Right ventricle myocardium inferior (tissue), 1 donor: ENCODE results near the gene GPATCH1. TPM values are rescaled to one million over a fixed set of nuclear protein-coding genes. Genes with fewer than 3 reads are reported as not detected.
"Not testable (repeated sequence)": the region's sequence is repeated elsewhere in the genome, so short reads cannot be mapped to it uniquely, and the experiment has no call there.

Experiments used
- ATAC-seq: fragments of 200-7000 bp; cut with Tn5 transposase; one replicate; pipeline ENCODE4 v1.9.1; 2020; ENCODE audit warnings: mild to moderate bottlenecking, moderate library complexity
- DNase-seq: peaks from one replicate; pipeline ENCODE4 v3.0.0; 2021; ENCODE audit errors: missing footprints
- intact Hi-C: fragments of 100-400 bp; cut with DNase I; formaldehyde crosslinking; loops from one replicate; pipeline ENCODE4 v1.11.0; 2022
- total RNA-seq: library from RNA; stranded (reverse); fragmentation: NEBNext Ultra II Directional; extraction: Animal tissue kit (Norgen Biotek cat#: 25700); gene quantifications from one replicate; pipeline ENCODE4 v1.2.1, GENCODE V29; 2021
- donor health status: DM: no; HTN: yes; CAD: no; lungs with severe emphysema.

Gene GPATCH1
- total RNA-seq, 1 donor from 2014 or later = 6.5 TPM

DNA sequence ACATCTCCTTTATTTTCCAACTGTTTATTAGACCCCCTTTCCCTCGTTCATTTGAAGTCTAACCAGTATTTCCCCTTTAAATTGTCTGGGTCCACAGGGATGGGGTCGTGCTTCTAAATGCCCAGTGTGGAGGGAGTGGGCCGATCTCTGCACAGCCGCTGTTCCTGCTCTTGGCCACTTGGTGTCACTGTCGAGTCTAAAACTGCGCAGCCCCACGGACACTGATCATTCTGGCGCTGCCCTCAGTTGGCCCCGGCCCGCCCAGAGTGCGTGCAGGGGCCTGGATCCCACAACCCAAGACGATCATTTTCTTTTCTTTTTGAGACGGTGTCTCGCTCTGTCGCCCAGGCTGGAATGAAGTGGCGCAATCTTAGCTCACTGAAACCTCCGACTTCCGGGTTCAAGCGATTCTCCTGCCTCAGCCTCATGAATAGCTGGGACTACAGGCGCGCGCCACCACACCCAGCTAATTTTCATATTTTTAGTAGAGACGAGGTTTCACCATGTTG, 63.0 kb downstream of the GPATCH1 start:
- DNase-seq = peak; percentile 76
- intact Hi-C loops = loop anchor here (2.0 to 10.0 kb wide), 2 partner anchors 39 to 261 kb away; no protein-coding TSS in a partner anchor
- peak; percentile 93 for ATAC-seq

DNA sequence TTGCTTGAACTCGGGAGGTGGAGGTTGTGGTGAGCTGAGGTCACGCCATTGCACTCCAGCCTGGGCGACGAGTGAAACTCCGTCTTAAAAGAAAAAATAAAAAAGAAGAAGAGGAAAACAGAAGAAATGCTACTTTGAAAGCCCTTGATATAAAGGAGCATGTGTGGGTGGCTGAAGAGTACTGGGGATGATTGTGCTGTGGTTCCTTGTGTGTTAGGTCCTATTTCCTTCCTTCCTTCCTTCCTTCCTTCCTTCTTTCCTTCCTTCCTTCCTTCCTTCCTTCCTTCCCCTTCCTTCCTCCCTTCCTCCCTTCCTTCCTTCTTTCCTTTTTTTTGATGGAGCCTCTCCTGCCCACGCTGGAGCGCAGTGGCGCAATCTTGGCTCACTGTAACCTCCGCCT, 65.2 kb downstream of the GPATCH1 start:
- ATAC-seq (no peak), DNase-seq (no peak)
- intact Hi-C loops = loop anchor here (10.0 kb wide), 1 partner anchor 259 kb away; no protein-coding TSS in a partner anchor

DNA sequence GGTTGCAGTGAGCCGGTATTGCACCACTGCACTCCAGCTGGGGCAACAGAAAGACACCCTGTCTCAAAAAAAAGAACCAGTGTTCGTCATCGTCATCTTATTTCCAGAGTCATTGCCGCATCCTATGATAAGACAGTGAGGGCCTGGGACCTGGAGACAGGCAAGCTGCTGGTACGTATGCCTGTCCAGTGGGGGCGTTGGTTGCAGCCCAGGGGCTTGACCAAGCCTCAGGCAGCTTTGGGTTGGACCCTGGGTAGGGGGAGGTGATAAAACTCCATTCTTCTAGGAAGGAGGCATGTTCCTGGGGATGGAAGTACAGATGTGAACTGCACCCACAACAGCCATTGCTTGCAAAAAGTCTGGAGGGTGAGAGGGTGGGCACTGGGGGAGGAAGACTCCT, 66.6 kb downstream of the GPATCH1 start:
- intact Hi-C loops = loop anchor here (10.0 kb wide), 1 partner anchor 257 kb away; no protein-coding TSS in a partner anchor
- ATAC-seq (no peak), DNase-seq (no peak)

DNA sequence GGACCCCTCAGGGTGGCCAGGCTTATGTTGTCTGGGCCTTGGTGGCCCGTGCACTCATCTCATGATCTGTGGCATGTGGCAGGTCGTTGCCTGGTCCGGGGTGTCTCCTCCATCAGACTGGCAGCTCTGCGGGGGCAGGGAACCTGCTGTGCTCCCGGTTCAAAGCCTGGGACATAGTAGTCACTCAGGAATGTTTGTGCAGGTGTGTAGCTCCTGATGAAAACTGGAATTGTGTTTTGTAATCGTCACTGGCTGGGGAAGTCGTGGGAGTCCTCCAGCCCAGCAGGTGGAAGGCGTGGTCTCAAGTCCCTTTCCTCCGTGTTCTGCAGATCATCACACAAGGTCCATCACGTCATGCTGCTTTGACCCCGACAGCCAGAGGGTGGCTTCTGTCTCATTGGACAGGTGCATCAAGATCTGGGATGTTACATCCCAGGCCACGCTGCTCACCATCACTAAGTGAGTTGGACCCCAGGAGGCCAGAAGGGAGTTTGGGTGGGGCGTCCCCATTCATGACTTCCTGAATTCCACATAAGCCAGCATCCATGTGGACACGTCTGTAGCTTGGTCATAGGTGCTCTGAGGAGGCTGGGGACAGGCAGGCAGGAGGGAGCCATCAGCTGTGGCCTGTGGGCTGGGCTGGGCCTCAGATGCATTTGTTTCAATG, 70.0 kb downstream of the GPATCH1 start:
- no peak for ATAC-seq
- DNase-seq = no peak
- intact Hi-C loops = no loop called here

DNA sequence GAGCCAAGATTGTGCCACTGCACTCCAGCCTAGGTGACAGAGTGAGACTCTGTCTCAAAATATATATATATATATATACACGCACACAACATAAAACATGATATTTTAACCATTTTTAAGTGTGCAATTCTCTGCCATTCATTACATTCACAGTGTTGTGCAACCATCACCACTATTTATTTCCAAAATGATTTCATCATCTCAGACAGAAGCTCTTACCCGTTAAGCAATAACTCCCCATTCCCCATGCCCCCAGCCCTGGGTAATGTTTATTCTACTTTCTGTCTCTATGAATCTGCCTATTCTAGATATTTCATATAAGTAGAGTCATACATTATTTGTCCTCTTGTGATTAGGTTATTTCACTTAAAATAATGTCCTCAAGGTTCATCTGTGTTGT, 71.2 kb downstream of the GPATCH1 start:
- no peak for DNase-seq
- no peak for ATAC-seq
- intact Hi-C loops = no loop called here

DNA sequence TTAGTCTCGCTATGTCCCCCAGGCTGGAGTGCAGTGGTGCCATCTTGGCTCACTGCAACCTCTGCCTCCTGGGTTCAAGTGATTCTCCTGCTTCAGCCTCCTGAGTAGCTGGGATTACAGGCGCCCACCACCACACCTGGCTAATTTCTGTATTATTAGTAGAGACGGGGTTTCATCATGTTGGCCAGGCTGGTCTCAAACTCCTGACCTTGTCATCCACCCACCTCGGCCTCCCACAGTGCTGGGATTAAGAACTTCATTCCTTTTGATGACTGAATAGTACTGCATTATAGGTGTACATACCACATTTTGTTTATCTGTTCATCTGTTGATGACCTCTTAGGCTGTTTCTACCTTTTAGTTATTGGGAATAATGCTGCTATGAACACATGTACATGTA, 71.6 kb downstream of the GPATCH1 start:
- ATAC-seq, intact Hi-C loops: not testable (repeated sequence)

DNA sequence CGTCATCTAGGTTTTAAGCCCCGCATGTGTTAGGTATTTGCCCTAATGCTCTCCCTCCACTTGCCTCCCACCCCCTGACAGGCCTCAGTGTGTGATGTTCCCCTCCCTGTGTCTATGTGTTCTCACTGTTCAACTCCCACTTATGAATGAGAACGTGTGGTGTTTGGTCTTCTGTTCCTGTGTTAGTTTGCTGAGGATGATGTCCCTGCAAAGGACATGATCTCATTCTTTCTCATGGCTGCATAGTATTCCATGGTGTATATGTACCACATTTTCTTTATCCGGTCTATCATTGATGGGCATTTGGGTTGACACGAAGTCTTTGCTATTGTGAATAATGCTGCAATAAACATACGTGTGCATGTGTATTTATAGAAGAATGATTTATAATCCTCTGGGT, 73.3 kb downstream of the GPATCH1 start:
- not testable (repeated sequence) for ATAC-seq, DNase-seq
- intact Hi-C loops = loop anchor here (1.0 kb wide), 1 partner anchor 15 kb away; no protein-coding TSS in a partner anchor

More for the DNA sequence above, 71.6 kb downstream of the GPATCH1 start:
- not testable (repeated sequence) for DNase-seq

DNA sequence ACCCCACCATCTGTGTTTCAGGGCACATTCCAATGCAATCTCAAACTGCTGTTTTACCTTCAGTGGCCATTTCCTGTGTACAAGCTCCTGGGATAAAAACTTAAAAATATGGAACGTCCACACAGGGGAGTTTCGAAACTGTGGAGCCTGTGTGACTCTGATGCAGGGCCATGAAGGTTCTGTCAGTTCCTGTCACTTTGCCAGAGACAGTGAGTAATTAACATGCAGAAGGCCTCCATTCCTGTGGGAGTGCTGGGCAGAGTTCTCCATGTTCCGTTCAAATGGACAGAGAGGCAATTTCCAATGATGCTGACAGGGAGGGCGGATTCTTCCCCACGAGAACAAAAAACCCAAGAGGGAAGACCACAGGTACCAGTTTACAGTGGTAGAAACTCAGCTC, 75.4 kb downstream of the GPATCH1 start:
- ATAC-seq (no peak), DNase-seq (no peak)
- intact Hi-C loops = no loop called here

DNA sequence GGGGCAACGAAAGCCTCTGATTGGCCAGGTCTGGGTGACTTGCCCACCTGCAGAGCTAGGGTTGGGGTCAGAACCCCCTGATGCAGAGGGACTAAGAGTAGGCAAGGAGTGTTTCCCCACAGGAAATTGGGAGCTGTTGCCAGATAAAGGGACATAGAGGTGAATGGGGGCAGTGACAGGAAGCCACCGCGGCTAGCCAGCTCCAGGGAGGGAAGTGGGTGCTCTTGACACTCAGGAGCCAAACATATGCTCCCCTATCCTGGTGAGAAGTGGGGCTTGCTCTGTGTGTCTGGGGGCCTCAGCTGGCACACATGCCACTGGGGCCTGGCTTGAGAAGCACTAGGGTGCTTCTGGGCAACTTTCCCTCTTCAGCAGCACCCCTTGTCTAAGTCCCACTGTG, 76.9 kb downstream of the GPATCH1 start:
- intact Hi-C loops = no loop called here
- DNase-seq (no peak), ATAC-seq (no peak)

DNA sequence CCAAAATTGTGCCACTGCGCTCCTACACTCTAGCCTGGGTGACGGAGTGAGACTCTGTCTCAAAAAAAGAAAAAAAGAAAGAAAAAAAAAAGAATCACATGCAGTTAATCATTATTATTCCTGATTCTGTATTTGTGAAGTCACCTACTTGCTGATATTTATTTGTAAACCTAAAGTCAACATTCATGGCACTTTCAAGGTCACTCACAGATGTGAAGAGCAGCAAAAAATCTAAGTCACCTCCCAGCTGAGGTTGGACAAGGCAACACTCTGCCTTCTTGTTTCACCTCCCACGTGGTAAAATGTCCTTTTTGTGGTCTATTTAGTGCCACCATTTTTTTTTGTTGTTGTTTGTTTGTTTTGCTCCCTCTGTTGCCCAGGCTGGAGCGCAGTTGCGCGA, 77.4 kb downstream of the GPATCH1 start:
- DNase-seq (no peak), ATAC-seq (no peak)
- intact Hi-C loops = no loop called here

DNA sequence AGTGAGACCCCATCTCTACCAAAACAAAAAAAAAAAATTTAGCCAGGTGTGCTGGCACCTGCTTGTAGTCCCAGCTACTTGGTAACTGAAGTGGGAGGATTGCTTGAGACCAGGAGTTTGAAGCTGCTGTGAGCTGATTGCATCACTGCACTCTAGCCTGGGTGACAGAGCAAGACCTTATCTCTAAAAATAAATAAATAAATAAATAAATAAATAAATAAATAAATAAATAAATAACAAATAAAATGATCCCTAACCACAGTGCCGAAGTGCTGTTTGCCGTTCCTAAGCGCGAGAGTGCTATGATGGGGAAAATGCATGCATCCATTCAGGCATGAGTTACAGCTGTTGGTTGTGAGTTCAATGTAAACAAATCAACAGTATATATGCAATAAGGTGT, 78.2 kb downstream of the GPATCH1 start:
- DNase-seq (no peak), ATAC-seq (no peak)
- intact Hi-C loops = no loop called here

DNA sequence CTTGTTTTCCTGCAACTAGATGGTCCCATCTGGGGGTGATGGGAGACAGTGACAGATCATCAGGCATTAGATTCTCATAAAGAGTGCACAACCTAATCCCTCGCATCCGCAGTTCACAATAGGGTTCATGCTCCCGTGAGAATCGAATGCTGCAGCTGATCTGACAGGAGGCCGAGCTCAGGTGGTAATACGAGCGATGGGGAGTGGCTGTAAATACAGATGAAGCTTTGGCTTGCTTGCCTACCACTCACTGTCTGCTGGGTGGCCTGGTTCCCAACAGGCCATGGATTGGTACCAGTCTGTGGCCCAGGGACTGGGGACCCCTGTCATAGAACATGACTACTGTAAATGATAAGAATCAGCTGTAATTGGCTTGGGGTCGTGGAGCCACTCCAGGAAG, 78.9 kb downstream of the GPATCH1 start:
- intact Hi-C loops = no loop called here
- DNase-seq (no peak), ATAC-seq (no peak)

DNA sequence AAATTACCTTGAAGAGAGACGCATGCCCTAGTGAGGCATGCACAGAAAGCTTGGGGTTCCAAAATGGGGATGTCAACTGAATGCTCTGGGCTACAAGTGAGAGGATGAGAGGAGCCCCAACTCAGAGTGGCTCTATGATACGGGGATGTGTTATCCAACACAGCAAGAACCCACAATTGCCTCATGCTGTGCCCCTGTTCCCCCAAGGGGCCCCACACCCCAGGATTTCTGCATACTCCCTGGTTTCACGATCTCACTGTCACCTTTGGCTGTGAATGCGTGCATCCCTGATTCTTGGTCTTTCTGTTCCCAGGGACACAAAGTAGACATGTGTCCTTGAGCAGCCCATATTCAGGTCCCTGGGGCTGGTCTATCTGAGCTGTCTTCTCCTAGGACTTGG, 80.2 kb downstream of the GPATCH1 start:
- DNase-seq = no peak
- intact Hi-C loops = no loop called here

DNA sequence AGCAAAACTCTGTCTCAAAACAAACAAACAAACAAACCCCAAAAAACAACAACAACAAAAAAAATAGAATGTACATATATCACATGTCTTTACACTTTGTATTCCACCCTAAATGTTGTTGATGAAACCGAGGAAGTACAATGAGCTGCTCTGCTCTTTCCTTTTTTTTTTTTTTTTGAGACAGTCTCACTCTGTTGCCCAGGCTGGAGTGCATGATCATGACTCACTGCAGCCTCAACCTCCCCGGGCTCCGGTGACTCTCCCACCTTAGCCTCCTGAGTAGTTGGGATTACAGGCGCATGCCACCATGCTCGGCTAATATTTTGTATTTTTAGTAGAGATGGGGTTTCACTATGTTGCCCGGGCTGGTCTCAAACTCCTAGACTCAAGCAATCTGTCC, 82.5 kb downstream of the GPATCH1 start:
- no peak for ATAC-seq
- intact Hi-C loops = no loop called here
- no peak for DNase-seq

More for the DNA sequence above, 80.2 kb downstream of the GPATCH1 start:
- no peak for ATAC-seq

DNA sequence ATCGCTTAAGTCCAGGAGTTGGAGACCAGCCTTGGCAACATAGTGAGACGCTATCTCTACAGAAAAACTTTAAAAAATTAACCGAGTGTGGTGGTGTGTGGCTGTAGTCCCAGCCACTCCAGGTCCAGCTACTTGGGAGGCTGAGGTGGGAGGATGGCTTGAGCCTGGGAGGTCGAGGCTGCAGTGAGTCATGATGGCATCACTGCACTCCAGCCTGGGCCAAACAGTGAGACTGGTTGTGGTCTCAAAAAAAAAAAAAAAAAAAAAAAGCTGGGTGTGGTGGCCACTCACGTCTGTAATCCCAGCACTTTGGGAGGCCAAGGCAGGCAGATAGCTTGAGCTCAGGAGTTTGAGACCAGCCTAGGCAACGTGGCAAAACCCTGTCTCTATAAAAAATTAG, 85.1 kb downstream of the GPATCH1 start:
- ATAC-seq, DNase-seq, intact Hi-C loops: not testable (repeated sequence)

DNA sequence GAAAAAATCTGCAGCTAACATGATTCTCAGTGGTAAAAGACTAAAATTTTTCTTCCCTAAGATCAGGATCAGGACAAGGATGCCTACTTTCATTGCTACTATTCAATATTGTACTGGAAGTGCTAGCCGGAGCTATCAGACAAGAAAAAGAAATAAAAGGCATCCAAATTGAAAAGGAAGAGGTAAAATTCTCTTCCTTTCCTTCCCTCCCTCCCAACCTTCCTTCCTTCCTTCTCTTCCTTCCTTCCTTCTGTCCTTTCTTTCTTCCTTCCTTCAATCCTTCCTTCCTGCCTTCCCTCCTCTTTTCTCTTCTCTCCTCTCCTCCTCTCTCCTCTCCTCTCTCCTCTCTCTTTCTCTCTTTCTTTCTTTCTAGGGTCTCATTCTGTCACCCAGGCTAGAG, 86.5 kb downstream of the GPATCH1 start:
- ATAC-seq (no peak), DNase-seq (no peak)
- intact Hi-C loops = no loop called here

DNA sequence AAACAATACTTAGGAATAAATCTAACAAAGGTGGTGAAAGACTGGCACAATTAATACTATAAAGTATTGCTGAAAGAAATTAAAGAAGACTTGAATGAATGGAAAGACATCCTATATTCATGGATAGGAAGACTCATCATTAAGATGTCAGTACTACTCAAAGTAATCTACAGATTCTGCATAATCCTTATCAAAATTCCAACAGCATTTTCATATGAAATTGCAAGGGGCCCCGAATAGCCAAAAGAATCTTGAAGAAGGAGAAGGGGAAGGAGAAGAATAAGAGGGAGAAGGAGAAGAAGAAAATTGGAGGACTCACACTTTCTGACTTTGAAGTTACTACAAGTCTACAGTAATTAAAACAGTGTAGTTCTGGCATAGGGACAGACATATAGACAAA, 87.5 kb downstream of the GPATCH1 start:
- intact Hi-C loops = no loop called here
- DNase-seq = no peak
- no peak for ATAC-seq

DNA sequence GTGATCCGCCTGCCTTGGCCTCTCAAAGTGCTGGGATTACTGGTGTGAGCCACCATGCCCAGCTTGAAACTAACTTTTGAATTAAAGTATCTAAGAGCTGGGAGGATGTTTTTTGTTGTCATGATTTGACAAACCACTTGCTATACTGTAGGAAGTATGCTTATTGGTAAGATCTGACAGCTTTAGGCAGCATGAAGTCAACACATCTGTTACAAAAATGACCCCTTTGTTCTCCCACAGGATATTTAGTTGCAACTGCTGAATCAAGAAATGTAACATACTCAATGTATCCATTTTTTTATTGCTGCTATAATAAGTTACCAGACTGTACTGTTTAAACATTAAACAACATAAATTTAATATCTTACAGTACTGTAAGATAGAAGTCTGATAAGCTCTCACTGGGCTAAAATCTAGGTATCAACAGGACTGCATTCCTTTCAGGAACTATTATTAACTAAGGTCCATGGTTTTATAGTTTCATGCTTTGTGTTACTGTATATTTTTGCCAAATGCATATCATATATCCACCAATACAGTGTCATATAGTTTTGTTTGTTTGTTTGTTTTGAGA, 90.3 kb downstream of the GPATCH1 start:
- ATAC-seq (no peak), DNase-seq (no peak)
- intact Hi-C loops = no loop called here

DNA sequence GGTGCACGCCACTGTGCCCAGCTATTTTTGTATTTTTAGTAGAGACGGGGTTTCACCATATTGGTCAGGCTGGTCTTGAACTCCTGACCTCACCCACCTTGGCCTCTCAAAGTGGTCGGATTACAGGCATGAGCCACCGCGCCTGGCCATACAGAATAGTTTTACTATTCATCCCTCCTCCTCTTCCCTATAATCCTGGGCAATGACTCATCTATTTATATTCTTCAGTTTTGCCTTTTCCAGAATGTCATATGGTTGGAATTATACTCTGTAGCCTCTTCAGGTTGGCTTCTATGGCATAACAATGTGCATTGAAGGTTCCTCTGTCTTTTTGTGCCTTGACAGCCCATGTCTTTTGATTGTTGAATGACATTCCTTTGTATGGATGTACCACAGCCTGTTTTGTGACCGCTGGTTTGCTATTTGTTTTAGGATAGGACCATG, 91.0 kb downstream of the GPATCH1 start:
- intact Hi-C loops = no loop called here
- ATAC-seq (no peak), DNase-seq (no peak)

DNA sequence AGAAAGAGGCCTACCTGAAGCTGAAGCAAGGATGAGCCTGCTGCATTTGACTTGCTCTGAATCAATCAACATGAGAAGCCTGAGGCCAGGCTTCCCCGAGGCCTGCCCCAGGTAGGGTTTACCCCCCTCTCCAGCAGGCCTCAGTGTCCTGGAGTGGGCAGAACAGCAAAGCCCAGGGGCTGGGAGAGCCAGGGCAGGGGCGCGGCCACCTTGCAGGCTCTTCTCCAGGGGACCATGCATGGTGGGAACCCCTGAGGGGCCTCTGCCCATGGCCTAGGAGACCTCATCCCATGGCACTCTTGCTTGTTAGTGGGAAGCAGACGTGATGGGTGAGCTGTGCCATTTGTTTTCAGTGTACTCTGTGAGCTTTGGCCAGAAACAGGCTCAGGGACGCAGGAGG, 93.2 kb downstream of the GPATCH1 start:
- intact Hi-C loops = no loop called here
- ATAC-seq (no peak), DNase-seq (no peak)
